ENCODE results near the gene ANKRD13A. TPM values are rescaled to one million over a fixed set of nuclear protein-coding genes. Genes with fewer than 3 reads are reported as not detected.
"Not testable (repeated sequence)": the region's sequence is repeated elsewhere in the genome, so short reads cannot be mapped to it uniquely, and the experiment has no call there.

Gene ANKRD13A
- total and polyA plus RNA-seq, 2 donors (not counting 1 experiment from before 2014, with no cell fraction given): 150 to 185 TPM

- peaks cover 1 to 3% (median 2%) of the 10 kb centered on the region in 3 donors for H3K9me3 ChIP-seq (ENCODE audit: control extremely low read depth in 1 of 3, control insufficient read depth in 2 of 3, insufficient read depth in 1 of 3, low read length in 2 of 3)
- CTCF ChIA-PET: no interaction called here
- Mint-ChIP-seq H3K27ac (no peak overlapping the region), H3K4me3 (no peak overlapping the region), H3K9me3 (ENCODE audit: insufficient read depth) (no peaks in the 10 kb centered on the region), H3K4me1 (peaks cover 7% of the 10 kb centered on the region), H3K27me3 (no peaks in the 10 kb centered on the region)
- H3K4me3 ChIP-seq (ENCODE audit: control extremely low read depth in 1 of 5, extremely low read depth in 1 of 5, insufficient read depth in 1 of 5, low read depth in 2 of 5, low read length in 4 of 5): no peak overlapping the region
- peaks cover 0 to 4% of the 10 kb centered on the region in 2 donors for H3K4me1 ChIP-seq (ENCODE audit: control insufficient read depth in 2 of 2, insufficient read depth in 2 of 2, low read length in 2 of 2)
- DNase-seq (no peak), ATAC-seq (ENCODE audit: low read depth) (no peak)
- POLR2A ChIA-PET: interaction anchor here (0.6 kb wide), 1 partner anchor 22 kb away, joined by 3 read pairs; no protein-coding TSS in a partner anchor
- peaks cover 21% of the 10 kb centered on the region for H4K20me1 ChIP-seq (ENCODE audit: control insufficient read depth, insufficient read depth, low read length, poor library complexity, severe bottlenecking)
- no peaks in the 10 kb centered on the region for H3K27me3 ChIP-seq (replicated peaks in 1 of 4; ENCODE audit: control extremely low read depth in 1 of 4, control insufficient read depth in 3 of 4, insufficient read depth in 4 of 4, low read length in 3 of 4)
- H3K36me3 ChIP-seq (replicated peaks in 1 of 2; ENCODE audit: control extremely low read depth in 1 of 2, control insufficient read depth in 1 of 2, extremely low read depth in 1 of 2, insufficient read depth in 2 of 2, low read length in 1 of 2): peaks cover 35 to 85% of the 10 kb centered on the region in 2 experiments
- no peak overlapping the region for H3K4me2 ChIP-seq (replicated peaks; ENCODE audit: low read depth, low read length, poor library complexity, severe bottlenecking)
- peak overlapping the region in 1 of 2 donors; percentile 56 for H3K27ac ChIP-seq (ENCODE audit: low read length in 2 of 2)
- H2AFZ ChIP-seq (ENCODE audit: insufficient read depth, low read depth, low read length, poor library complexity, severe bottlenecking): no peak overlapping the region
- H3K9ac ChIP-seq (ENCODE audit: low read length): no peak overlapping the region
- peaks cover 64% of the 10 kb centered on the region for H3K79me2 ChIP-seq (ENCODE audit: control insufficient read depth, insufficient read depth, low read length)
- TF ChIP-seq CTCF (IDR thresholded peaks at IDR 0.05): no peak
- TF ChIP-seq EZH2 (IDR thresholded peaks at IDR 0.05; ENCODE audit: borderline replicate concordance, insufficient read depth, low read depth, low read length, poor library complexity, severe bottlenecking): no peak
- intact Hi-C loops (cut with micrococcal nuclease): no loop called here
Measured at GRCh38 chr12:109982210-109982609, 17.0 kb upstream of the ANKRD13A start.

GRCh38 chr12:109983432-109984142, 15.6 kb upstream of the ANKRD13A start:
- ChIA-PET POLR2A (no interaction called here), CTCF (no interaction called here)
- Histone ChIP-seq H3K27ac (ENCODE audit: low read length in 2 of 2) (peak overlapping the region in 1 of 2 donors; percentile 4), H4K20me1 (ENCODE audit: control insufficient read depth, insufficient read depth, low read length, poor library complexity, severe bottlenecking) (peaks cover 21% of the 10 kb centered on the region), H3K9ac (ENCODE audit: low read length) (no peak overlapping the region), H3K4me2 (replicated peaks; ENCODE audit: low read depth, low read length, poor library complexity, severe bottlenecking) (no peak overlapping the region), H3K4me1 (ENCODE audit: control insufficient read depth in 2 of 2, insufficient read depth in 2 of 2, low read length in 2 of 2) (peaks cover 0 to 4% of the 10 kb centered on the region in 2 donors), H3K4me3 (ENCODE audit: control extremely low read depth in 1 of 5, extremely low read depth in 1 of 5, insufficient read depth in 1 of 5, low read depth in 2 of 5, low read length in 4 of 5) (no peak overlapping the region), H2AFZ (ENCODE audit: insufficient read depth, low read depth, low read length, poor library complexity, severe bottlenecking) (no peak overlapping the region), H3K36me3 (replicated peaks in 1 of 2; ENCODE audit: control extremely low read depth in 1 of 2, control insufficient read depth in 1 of 2, extremely low read depth in 1 of 2, insufficient read depth in 2 of 2, low read length in 1 of 2) (peaks cover 32 to 84% of the 10 kb centered on the region in 2 experiments), H3K9me3 (ENCODE audit: control extremely low read depth in 1 of 3, control insufficient read depth in 2 of 3, insufficient read depth in 1 of 3, low read length in 2 of 3) (peaks cover 1 to 3% (median 1%) of the 10 kb centered on the region in 3 donors), H3K27me3 (replicated peaks in 1 of 4; ENCODE audit: control extremely low read depth in 1 of 4, control insufficient read depth in 3 of 4, insufficient read depth in 4 of 4, low read length in 3 of 4) (no peaks in the 10 kb centered on the region), H3K79me2 (ENCODE audit: control insufficient read depth, insufficient read depth, low read length) (peaks cover 76% of the 10 kb centered on the region)
- H3K9me3 Mint-ChIP-seq (ENCODE audit: insufficient read depth): no peaks in the 10 kb centered on the region
- no peak overlapping the region for H3K4me3 Mint-ChIP-seq
- no peak for ATAC-seq (ENCODE audit: low read depth)
- no peak for DNase-seq
- H3K27me3 Mint-ChIP-seq: no peaks in the 10 kb centered on the region
- H3K4me1 Mint-ChIP-seq: peaks cover 7% of the 10 kb centered on the region
- TF ChIP-seq CTCF (IDR thresholded peaks at IDR 0.05): no peak
- TF ChIP-seq EZH2 (IDR thresholded peaks at IDR 0.05; ENCODE audit: borderline replicate concordance, insufficient read depth, low read depth, low read length, poor library complexity, severe bottlenecking): no peak
- intact Hi-C loops (cut with micrococcal nuclease): no loop called here
- no peak overlapping the region for H3K27ac Mint-ChIP-seq
- WGBS (ENCODE audit: insufficient coverage): 94% methylated on average over 2 of the region's 8 CpGs

GRCh38 chr12:109986236-109986635, 13.0 kb upstream of the ANKRD13A start:
- Histone ChIP-seq H4K20me1 (ENCODE audit: control insufficient read depth, insufficient read depth, low read length, poor library complexity, severe bottlenecking) (peaks cover 39% of the 10 kb centered on the region), H3K36me3 (replicated peaks in 1 of 2; ENCODE audit: control extremely low read depth in 1 of 2, control insufficient read depth in 1 of 2, extremely low read depth in 1 of 2, insufficient read depth in 2 of 2, low read length in 1 of 2) (peaks cover 21 to 83% of the 10 kb centered on the region in 2 experiments), H3K79me2 (ENCODE audit: control insufficient read depth, insufficient read depth, low read length) (peaks cover 89% of the 10 kb centered on the region)
- H3K27ac Mint-ChIP-seq; H3K4me2 ChIP-seq (replicated peaks; ENCODE audit: low read depth, low read length, poor library complexity, severe bottlenecking); ATAC-seq (ENCODE audit: low read depth); intact Hi-C loops (cut with micrococcal nuclease); H2AFZ ChIP-seq (ENCODE audit: insufficient read depth, low read depth, low read length, poor library complexity, severe bottlenecking); H3K9me3 ChIP-seq (ENCODE audit: control extremely low read depth in 1 of 3, control insufficient read depth in 2 of 3, insufficient read depth in 1 of 3, low read length in 2 of 3); POLR2A ChIA-PET; H3K4me3 ChIP-seq (ENCODE audit: control extremely low read depth in 1 of 5, extremely low read depth in 1 of 5, insufficient read depth in 1 of 5, low read depth in 2 of 5, low read length in 4 of 5); H3K9me3 Mint-ChIP-seq (ENCODE audit: insufficient read depth); H3K27me3 Mint-ChIP-seq; H3K9ac ChIP-seq (ENCODE audit: low read length); H3K4me1 ChIP-seq (ENCODE audit: control insufficient read depth in 2 of 2, insufficient read depth in 2 of 2, low read length in 2 of 2); DNase-seq; H3K27ac ChIP-seq (ENCODE audit: low read length in 2 of 2); H3K27me3 ChIP-seq (replicated peaks in 1 of 4; ENCODE audit: control extremely low read depth in 1 of 4, control insufficient read depth in 3 of 4, insufficient read depth in 4 of 4, low read length in 3 of 4); CTCF ChIA-PET; H3K4me3 Mint-ChIP-seq: not testable (repeated sequence)
- WGBS (ENCODE audit: insufficient coverage): 98% methylated on average over 10 of the region's 16 CpGs
- peaks cover 13% of the 10 kb centered on the region for H3K4me1 Mint-ChIP-seq
